Measurements from ENCODE around the gene TRIM5.
A peak's percentile ranks its signal among the peaks of the same experiment; 100 is the strongest.

TRIM5 gene

GRCh38 chr11:5624489-5625279, 60.2 kb downstream of the TRIM5 start, which contains the start of gene TRIM34:
Gene TRIM34 (plus strand): TSS chr11:5625001. CDS start chr11:5632332, 7,331 bp downstream.
- DNase-seq (ENCODE audit: low read depth in 3 of 3), result peak; percentile 27 to 38 (median 33)

- DNase-seq (ENCODE audit: low read depth in 3 of 3), result no peak
Measured at GRCh38 chr11:5622802-5623201, 62.1 kb downstream of the TRIM5 start.

- no peak for DNase-seq (ENCODE audit: low read depth in 3 of 3)
Measured at GRCh38 chr11:5621580-5621979, 63.3 kb downstream of the TRIM5 start.

GRCh38 chr11:5620651-5621521, 64.0 kb downstream of the TRIM5 start:
- DNase-seq (ENCODE audit: low read depth in 3 of 3), result no peak

GRCh38 chr11:5618807-5619206, 66.1 kb downstream of the TRIM5 start:
- no peak for DNase-seq (ENCODE audit: low read depth in 3 of 3)
